CD14-positive monocyte (primary cell): ENCODE measurements around the gene SH3PXD2A. TPM values are rescaled to one million over a fixed set of nuclear protein-coding genes. Genes with fewer than 3 reads are reported as not detected.

Experiments
- DNase-seq, 3 donors: peaks; one replicate each; pipeline ENCODE4 v3.0.0-alpha.2; 2011 to 2022
- H2AFZ ChIP-seq: 2 replicates; pipeline ENCODE4 v1.6.0; 2012; ENCODE audit warnings: mild to moderate bottlenecking, low read depth, low read length, inconsistent platforms; ENCODE audit not compliant: insufficient read depth, poor library complexity, severe bottlenecking
- H3K27ac ChIP-seq, 2 donors: 1 replicate in 1 of 2; 2 replicates in 1 of 2; pipeline ENCODE4 v1.5.1; 2012 to 2013; ENCODE audit warnings: low read length in 2 of 2, control low read depth in 1 of 2, inconsistent platforms in 1 of 2, low read depth in 1 of 2, mild to moderate bottlenecking in 1 of 2
- H3K27me3 ChIP-seq, 2 donors: one replicate each; pipeline versions ENCODE4 v1.6.0 to v1.6.1; 2011 to 2013; ENCODE audit warnings: low read length in 2 of 2; ENCODE audit not compliant: control insufficient read depth in 2 of 2, insufficient read depth in 2 of 2
- H3K36me3 ChIP-seq, 2 donors: replicated peaks in 1 of 2; 1 replicate in 1 of 2; 2 replicates in 1 of 2; pipeline versions ENCODE4 v1.5.1 to v1.6.1; 2012 to 2013; ENCODE audit warnings: low read length in 2 of 2, control low read depth in 1 of 2, inconsistent platforms in 1 of 2, mild to moderate bottlenecking in 1 of 2; ENCODE audit not compliant: insufficient read depth in 2 of 2, control insufficient read depth in 1 of 2
- H3K4me1 ChIP-seq, 2 donors: 1 replicate in 1 of 2; 2 replicates in 1 of 2; pipeline versions ENCODE4 v1.5.1 to v1.6.1; 2012 to 2013; ENCODE audit warnings: low read length in 2 of 2, control low read depth in 1 of 2, inconsistent platforms in 1 of 2, mild to moderate bottlenecking in 1 of 2, moderate library complexity in 1 of 2; ENCODE audit not compliant: insufficient read depth in 2 of 2, control insufficient read depth in 1 of 2
- H3K4me2 ChIP-seq: replicated peaks from 2 replicates; pipeline ENCODE3; 2012; ENCODE audit warnings: low read length, moderate library complexity, mild to moderate bottlenecking; ENCODE audit not compliant: poor library complexity, severe bottlenecking; ENCODE audit errors: extremely low read depth
- H3K4me3 ChIP-seq, 3 experiments: fragments of 200-600 bp in 1 of 3; sonication (generic) in 1 of 3; replicated peaks in 1 of 3; 1 replicate in 2 of 3; 2 replicates in 1 of 3; pipeline ENCODE4 v1.5.1; 2011 to 2013; ENCODE audit warnings: low read length in 3 of 3, mild to moderate bottlenecking in 3 of 3, control low read depth in 2 of 3, low read depth in 2 of 3, inconsistent platforms in 1 of 3, moderate library complexity in 1 of 3
- H3K79me2 ChIP-seq: 2 replicates; pipeline ENCODE4 v1.6.0; 2012; ENCODE audit warnings: mild to moderate bottlenecking, control low read depth, inconsistent platforms, low read length, moderate library complexity; ENCODE audit not compliant: insufficient read depth
- H3K9ac ChIP-seq: 2 replicates; pipeline ENCODE4 v1.6.0; 2017; ENCODE audit warnings: low read length, mild to moderate bottlenecking; ENCODE audit not compliant: insufficient read depth, poor library complexity, severe bottlenecking
- H3K9me3 ChIP-seq, 2 donors: replicated peaks in 1 of 2; 1 replicate in 1 of 2; 2 replicates in 1 of 2; pipeline versions ENCODE4 v1.5.1 to v1.6.1; 2012 to 2013; ENCODE audit warnings: low read length in 2 of 2, control low read depth in 1 of 2; ENCODE audit not compliant: control insufficient read depth in 1 of 2, insufficient read depth in 1 of 2
- H4K20me1 ChIP-seq: 2 replicates; pipeline ENCODE4 v1.6.0; 2012; ENCODE audit warnings: mild to moderate bottlenecking, low read length, control low read depth, moderate library complexity; ENCODE audit not compliant: insufficient read depth
- H3K27ac Mint-ChIP-seq, 7 donors: one replicate each; pipeline ENCODE4 v1.8.0; 2020; ENCODE audit warnings: mild to moderate bottlenecking in 7 of 7, mixed read lengths in 7 of 7, moderate library complexity in 6 of 7, inconsistent platforms in 2 of 7
- H3K27me3 Mint-ChIP-seq, 3 donors: one replicate each; pipeline ENCODE4 v1.8.0; 2021 to 2022; ENCODE audit warnings: low read depth in 3 of 3, mild to moderate bottlenecking in 3 of 3, mixed read lengths in 3 of 3, moderate library complexity in 3 of 3, inconsistent platforms in 1 of 3
- H3K36me3 Mint-ChIP-seq, 2 donors: one replicate each; pipeline ENCODE4 v1.8.0; 2020; ENCODE audit warnings: mixed read lengths in 2 of 2, inconsistent platforms in 1 of 2, mild to moderate bottlenecking in 1 of 2
- H3K4me1 Mint-ChIP-seq: one replicate; pipeline ENCODE4 v1.8.0; 2020; ENCODE audit warnings: mild to moderate bottlenecking, mixed read lengths
- H3K4me3 Mint-ChIP-seq, 2 donors: one replicate each; pipeline ENCODE4 v1.8.0; 2020; ENCODE audit warnings: mild to moderate bottlenecking in 2 of 2, mixed read lengths in 2 of 2, moderate library complexity in 1 of 2
- H3K9me3 Mint-ChIP-seq, 7 donors: one replicate each; pipeline ENCODE4 v1.8.0; 2020 to 2022; ENCODE audit warnings: mixed read lengths in 7 of 7, mild to moderate bottlenecking in 6 of 7, moderate library complexity in 6 of 7, inconsistent platforms in 2 of 7
- CTCF ChIP-seq: fragments of 200-600 bp; IDR thresholded peaks from one replicate; pipeline ENCODE4 v1.8.0; 2022; ENCODE audit warnings: antibody characterized with exemption, mild to moderate bottlenecking
- WGBS: methylation state at CpG from one replicate; pipeline ENCODE4 v1.1.5; 2013; ENCODE audit warnings: missing lambda C conversion rate; ENCODE audit not compliant: insufficient coverage; 5-methylcytosine and 5-hydroxymethylcytosine counted together
- intact Hi-C, 2 donors: fragments of 100-400 bp; cut with micrococcal nuclease; formaldehyde crosslinking; loops; one replicate each; pipeline versions ENCODE4 v1.15.0 to v1.15.1; 2023
- polyA plus RNA-seq, 3 donors: library from polyadenylated mRNA; depleted of rRNA in 1 of 3; unstranded in 2 of 3; stranded (reverse) in 1 of 3; fragments of 300-500 nt in 2 of 3; fragments of >200 nt in 1 of 3; fragmentation: Illumina TruSeq in 2 of 3; gene quantifications; 1 replicate in 2 of 3; 2 replicates in 1 of 3; pipeline ENCODE4 v1.2.3, GENCODE V29; 2012 to 2021

The SH3PXD2A gene
- polyA plus RNA-seq, 3 donors: 0.01 to 0.76 (median 0.05) TPM

- H3K9ac ChIP-seq: no peak overlapping the region
- Mint-ChIP-seq H3K9me3 (no peaks in the 10 kb centered on the region), H3K36me3 (no peaks in the 10 kb centered on the region), H3K4me1 (peaks cover 4% of the 10 kb centered on the region), H3K27ac (no peak overlapping the region), H3K27me3 (peaks cover 6 to 9% (median 7%) of the 10 kb centered on the region in 3 donors), H3K4me3 (no peak overlapping the region)
- peaks cover 0 to 3% of the 10 kb centered on the region in 2 donors for H3K27me3 ChIP-seq
- WGBS: 91% methylated on average over 10 of the region's 16 CpGs
- H3K4me3 ChIP-seq: no peak overlapping the region
- no peaks in the 10 kb centered on the region for H4K20me1 ChIP-seq
- DNase-seq: no peak
- H3K79me2 ChIP-seq: no peaks in the 10 kb centered on the region
- no peak overlapping the region for H2AFZ ChIP-seq
- no peak overlapping the region for H3K4me2 ChIP-seq
- no peak for TF ChIP-seq CTCF
- H3K9me3 ChIP-seq: no peaks in the 10 kb centered on the region
- H3K36me3 ChIP-seq: no peaks in the 10 kb centered on the region
- no peaks in the 10 kb centered on the region for H3K4me1 ChIP-seq
- H3K27ac ChIP-seq: no peak overlapping the region
- intact Hi-C loops: no loop called here
These were observed 281.0 kb downstream of the SH3PXD2A start for GRCh38 chr10:103574097-103575061.

- no peaks in the 10 kb centered on the region for H4K20me1 ChIP-seq
- 95% methylated on average over 7 of the region's 7 CpGs for whole genome bisulfite sequencing
- DNase-seq: no peak
- Mint-ChIP-seq H3K4me1 (peaks cover 4% of the 10 kb centered on the region), H3K36me3 (no peaks in the 10 kb centered on the region), H3K27ac (no peak overlapping the region), H3K27me3 (peaks cover 5 to 11% (median 10%) of the 10 kb centered on the region in 3 donors), H3K4me3 (no peak overlapping the region), H3K9me3 (no peaks in the 10 kb centered on the region)
- H3K4me2 ChIP-seq: no peak overlapping the region
- H3K79me2 ChIP-seq: no peaks in the 10 kb centered on the region
- no peaks in the 10 kb centered on the region for H3K4me1 ChIP-seq
- H2AFZ ChIP-seq: no peak overlapping the region
- H3K27ac ChIP-seq: no peak overlapping the region
- no peak for TF ChIP-seq CTCF
- no peaks in the 10 kb centered on the region for H3K27me3 ChIP-seq
- no peak overlapping the region for H3K9ac ChIP-seq
- intact Hi-C loops: no loop called here
- H3K4me3 ChIP-seq: no peak overlapping the region
- H3K9me3 ChIP-seq: no peaks in the 10 kb centered on the region
- no peaks in the 10 kb centered on the region for H3K36me3 ChIP-seq
These were observed 282.2 kb downstream of the SH3PXD2A start for GRCh38 chr10:103573205-103573487.
